GM18519 (cell line): ENCODE measurements around the gene TP53AIP1.
A peak's percentile ranks its signal among the peaks of the same experiment; 100 is the strongest.

Experiments
- ATAC-seq: cut with Tn5 transposase; IDR thresholded peaks from one replicate; pipeline ENCODE4 v1.9.1; 2021; ENCODE audit warnings: mild to moderate bottlenecking, moderate library complexity; ENCODE audit not compliant: unreplicated experiment, low FRiP score

The TP53AIP1 gene, protein sequence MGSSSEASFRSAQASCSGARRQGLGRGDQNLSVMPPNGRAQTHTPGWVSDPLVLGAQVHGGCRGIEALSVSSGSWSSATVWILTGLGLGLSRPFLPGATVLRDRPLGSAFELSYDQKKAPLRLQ

DNA sequence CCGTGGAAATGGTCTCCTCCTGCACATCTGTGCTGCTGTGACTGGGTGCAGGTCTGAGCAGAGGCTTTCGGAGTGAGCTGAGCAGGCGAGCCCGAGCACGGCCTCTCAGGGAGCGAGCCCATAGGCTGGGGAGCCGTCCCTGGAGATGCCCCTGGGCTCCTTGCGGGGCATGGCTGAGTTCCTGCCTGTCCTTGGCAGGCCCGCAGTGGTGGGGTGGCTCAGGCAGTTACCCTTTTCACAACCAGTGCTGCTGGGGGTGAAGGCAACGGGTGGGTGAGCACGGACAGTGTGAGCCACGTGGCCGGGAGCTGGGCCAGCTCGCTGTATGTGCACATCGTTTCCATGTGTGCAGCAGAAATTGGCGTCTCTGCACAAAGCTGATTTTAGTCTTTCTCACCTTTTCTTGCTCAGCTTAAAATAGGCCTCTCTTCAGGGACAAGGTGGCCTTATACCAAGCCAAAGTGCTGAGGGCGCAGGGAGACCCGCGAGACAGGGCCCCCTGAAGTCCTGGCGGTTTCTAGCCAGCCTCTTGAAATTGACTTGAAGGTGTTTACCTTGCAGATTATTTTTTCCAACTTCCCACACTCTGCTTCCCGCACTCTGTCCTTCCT lies at the start of gene TP53AIP1:
TP53AIP1 (minus strand) TSS at position 55 of the 611 bp plus-strand sequence. CDS start 5,053 bp downstream, outside the sequence.
- no peak for ATAC-seq

DNA sequence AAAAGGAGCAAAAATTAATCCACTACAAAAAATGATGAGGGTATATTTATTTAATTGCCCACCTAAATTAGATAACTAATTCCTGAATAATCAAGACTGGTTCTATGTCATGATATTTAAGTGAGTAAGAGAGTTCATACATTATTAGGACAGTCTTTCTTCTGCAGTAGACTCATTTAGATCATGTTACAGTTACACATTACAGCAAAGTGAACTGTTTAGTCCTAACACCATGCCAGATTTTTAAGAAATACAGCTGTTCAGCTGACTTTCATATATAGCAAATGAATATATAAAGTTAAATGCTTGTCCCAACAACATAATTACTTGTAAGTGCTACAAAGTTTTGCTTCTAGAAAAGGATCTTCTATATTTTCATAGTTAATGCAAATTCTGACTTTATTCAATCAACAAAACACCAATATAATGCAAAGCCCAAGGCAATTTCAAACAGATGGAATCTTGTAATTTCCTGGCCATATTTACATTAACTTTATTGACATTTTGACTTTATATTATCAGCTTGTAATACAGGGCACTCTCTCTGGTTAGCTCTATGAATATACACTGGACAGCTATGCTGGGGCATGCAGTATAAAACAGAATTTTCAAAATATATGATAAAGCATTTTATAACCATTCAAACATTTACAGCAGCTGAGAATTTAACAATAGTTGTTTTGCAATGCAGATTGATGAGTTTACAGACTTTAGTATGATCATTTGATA lies 45.7 kb upstream of the TP53AIP1 start:
- ATAC-seq = no peak

DNA sequence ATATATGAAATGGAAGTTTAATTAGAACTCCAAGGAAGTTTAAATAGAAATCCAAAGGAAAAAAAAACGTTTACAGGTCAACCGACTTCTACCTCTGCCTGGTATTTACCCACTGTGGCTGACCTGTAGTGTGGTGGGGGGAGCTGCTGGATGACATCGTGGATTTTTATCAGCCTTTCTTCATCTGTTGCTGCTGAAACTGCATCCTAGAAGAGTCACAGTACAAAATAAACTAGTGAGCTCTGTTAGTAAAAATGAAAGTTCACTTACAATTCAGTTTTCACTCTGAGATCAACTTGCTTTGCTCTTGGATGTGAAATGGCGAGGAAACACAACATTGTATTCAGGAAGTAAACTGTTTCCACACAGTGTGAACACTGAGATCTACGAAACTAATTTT lies 43.2 kb upstream of the TP53AIP1 start:
- no peak for ATAC-seq

DNA sequence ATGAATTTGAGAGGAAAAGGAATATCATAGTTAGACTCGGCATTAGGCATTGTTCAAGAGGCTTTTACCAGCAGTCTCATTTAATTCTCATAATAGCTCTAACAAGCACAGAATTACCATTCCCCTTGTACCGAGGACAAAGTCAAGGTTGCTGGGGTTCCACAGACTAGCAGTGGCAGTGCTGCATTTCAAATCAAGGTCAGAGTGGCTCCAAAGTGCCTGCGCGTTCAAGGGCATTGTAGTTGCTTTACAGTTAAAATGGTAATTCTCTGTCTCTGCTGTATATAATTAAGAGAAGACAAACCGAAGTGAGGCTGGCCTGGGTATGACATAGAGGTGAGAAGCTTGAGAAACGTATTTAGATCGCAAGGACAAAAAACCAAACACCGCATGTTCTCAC lies 40.4 kb upstream of the TP53AIP1 start:
- ATAC-seq = no peak

DNA sequence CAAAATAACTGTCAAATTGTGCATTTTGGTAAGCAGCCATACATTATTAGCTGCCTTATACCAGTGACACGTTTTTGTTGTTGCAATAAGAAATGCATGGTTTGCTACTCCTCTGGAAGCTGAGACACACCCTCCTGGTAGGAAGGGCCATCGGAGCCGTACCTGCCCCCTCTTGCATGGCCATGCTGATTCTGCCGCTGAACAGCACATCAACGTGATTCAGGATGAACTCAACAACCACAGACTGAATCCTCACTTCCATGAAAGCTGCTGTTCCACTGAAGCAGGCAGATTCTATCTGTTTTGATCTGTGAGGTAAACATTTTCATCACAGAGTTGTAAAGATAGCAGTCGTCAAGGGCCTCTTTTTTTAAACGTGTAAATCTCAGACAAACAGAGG lies 38.6 kb upstream of the TP53AIP1 start:
- no peak for ATAC-seq

DNA sequence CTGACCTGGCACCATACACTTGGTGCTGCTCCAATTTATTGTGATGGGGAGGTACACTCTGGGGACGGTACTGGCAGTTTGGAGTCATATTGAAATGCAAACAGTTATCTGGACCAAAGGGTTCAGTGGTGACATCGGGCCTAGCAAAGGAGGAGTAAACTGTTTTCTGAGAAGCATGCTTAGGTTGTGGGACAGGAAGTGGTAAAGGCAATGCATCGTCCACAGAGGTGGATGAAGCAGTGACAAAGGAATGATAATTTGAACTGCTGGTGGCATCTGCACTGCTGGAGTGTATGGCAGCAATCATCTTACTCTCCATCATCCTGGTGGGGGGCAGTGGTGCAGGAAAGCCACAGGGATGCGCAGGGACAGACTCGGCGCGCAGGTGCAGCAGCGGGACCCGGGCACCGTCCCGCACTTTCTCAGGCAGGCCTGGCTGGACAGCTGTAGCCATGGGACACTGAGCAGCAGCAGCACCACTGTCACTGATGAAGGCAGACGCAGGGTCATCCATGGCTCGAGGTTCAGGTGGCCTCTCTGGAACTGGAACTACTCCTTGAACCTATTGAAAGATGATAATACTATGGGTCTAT lies 28.0 kb upstream of the TP53AIP1 start:
- no peak for ATAC-seq

DNA sequence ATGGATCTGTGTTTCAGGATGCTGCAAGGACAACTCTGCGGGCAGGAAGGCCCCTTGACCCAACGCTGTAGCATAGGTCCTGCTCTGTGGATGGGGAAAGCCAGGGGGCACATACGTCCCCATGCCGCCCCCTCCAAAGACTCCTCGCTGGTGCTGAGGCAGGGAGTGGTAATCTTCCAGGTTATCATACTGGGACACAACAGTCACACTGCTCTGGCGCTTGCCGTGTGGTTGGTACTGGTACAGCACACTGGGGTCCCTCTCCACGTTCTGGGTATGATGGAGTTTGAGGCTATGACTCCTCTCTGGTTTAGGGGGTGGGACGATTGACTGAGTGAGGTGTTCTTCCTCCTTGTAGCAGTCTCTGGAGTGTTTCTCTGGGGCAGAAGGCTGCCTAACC lies 26.2 kb upstream of the TP53AIP1 start:
- ATAC-seq = no peak

DNA sequence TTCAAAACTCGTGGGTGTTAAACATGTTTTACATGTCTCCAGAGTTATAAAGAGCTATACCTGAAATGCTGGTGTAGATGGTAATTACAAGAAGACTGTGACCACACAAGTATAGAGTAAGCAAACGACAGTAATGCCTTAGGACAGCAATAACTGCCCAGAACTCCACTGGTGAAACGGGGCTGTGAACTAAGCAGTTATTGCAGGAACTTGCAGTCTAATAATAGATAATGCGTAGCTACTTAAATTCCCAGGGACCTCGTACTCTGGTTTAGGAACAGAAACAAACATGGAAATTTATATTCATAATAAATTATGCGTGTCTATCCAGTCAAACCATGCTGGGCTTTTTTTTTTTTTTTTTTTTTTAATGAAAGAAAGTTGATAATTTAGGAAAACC lies 24.9 kb upstream of the TP53AIP1 start:
- ATAC-seq = no peak

DNA sequence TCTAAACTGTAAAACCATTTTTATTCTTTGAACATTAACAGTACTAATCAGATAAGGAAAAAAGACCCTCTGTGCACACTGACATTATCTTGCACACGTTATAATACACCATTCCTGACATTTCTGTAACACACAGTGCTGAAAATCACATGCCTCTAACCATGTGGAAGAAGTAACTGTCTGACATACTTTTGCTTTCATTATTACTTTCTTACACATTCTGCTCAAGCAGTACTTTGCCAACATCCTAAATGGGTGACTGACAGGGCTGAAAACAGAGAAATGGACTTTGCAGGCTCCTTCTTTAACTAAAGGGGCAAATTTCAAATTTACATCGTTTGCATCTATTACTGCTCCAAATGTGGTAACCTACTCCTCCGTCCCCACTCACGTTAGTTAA lies 22.8 kb upstream of the TP53AIP1 start:
- ATAC-seq = peak; percentile 98

DNA sequence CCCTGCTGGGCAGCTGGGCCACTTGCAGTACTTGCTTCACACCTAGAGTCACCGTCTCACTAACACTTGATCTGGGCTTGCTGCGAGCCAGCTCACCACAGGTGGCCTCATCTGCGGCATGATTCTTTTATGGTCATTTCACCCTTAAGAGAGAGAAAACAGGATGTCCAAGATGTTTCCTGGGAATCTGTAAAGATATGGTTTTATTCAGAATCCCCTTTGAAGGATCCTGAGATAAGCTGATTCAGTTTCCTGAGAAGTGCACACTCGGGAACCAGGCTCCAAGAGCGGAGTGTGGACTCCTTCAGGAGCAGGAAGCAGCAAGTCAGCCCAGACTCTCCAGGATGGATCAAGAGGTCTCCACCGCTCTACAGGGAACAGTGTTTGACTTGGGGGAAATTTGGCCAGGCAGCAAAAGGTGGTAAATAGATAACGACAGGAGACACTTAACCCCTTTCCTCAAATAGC lies 21.8 kb upstream of the TP53AIP1 start:
- ATAC-seq = no peak

DNA sequence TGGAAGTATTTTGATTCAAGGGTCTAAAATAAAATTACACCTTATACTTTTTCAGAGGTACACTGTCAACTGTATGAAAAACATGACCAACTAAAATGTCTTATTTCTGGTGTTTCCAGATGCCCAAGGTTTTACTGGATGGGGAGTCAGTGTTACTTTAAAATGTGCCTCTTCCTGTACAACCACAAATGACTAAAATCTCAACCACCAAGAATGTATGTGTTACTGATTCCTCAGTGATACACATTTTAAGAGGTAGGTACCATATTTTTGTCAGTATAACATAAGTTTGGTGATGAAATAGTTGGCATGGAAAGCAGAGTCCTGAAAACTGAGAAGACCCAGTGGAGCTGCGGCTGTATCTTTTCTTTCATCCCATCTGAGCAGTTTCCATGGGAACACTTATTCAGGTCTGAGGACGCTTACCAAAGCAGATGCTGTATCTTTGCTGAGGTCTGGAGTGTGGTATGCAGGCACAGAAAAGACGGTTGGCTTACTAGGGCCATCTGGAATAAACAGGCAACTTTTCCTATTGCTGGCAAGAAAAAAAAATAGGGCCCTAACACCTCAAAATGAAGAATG lies 21.2 kb upstream of the TP53AIP1 start:
- no peak for ATAC-seq

DNA sequence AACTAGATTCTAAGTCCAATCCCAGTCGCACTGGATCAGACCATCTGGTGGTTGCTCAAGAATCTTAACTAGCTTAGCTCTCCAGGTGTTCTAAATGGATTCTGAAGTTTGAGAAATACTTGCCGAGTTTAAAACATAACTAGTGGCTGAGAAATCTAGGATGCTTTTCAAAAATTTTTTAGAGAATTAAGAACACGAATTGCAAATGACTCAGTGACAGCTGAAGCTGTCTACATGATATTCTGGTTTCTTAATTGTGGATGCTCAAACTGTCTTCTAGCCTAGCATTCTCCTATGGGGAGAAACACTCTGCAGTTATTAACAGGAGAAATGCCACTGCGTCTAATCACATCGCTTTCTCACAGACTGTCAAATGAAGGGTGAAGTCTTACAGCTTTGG lies 20.2 kb upstream of the TP53AIP1 start:
- ATAC-seq = no peak

DNA sequence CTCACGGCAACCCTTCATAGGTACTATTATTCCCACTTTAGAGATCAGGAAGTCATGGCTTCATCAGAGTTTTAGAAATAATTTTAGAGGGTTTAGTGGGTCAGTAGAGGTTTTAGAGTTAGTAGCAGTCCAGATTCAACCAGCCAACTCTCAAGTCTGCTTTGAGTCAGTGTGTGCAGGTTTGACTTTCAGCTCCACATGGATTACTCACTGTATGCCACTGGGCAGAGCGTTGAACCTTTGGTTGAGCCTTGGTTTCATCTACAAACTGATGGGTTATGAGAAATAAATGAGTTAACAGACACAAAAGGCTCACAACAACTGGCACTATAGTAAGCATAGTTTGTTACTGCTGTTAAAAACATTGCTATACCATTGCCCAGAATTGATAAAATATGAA lies 19.0 kb upstream of the TP53AIP1 start:
- ATAC-seq = no peak

DNA sequence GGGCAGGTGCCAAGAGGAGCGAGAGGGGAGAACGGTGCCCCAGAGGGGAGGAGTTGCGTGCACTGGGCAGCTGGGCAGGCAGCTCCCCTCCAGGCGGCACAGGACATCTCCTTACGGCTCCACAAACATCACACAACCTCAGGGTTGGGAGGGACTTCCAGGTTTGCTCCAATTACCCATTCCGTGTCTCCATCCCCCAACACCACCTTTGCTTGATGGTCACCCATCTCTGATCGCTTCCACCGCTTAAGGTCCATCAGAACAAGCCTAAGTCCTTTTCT lies 14.5 kb upstream of the TP53AIP1 start:
- ATAC-seq = no peak

DNA sequence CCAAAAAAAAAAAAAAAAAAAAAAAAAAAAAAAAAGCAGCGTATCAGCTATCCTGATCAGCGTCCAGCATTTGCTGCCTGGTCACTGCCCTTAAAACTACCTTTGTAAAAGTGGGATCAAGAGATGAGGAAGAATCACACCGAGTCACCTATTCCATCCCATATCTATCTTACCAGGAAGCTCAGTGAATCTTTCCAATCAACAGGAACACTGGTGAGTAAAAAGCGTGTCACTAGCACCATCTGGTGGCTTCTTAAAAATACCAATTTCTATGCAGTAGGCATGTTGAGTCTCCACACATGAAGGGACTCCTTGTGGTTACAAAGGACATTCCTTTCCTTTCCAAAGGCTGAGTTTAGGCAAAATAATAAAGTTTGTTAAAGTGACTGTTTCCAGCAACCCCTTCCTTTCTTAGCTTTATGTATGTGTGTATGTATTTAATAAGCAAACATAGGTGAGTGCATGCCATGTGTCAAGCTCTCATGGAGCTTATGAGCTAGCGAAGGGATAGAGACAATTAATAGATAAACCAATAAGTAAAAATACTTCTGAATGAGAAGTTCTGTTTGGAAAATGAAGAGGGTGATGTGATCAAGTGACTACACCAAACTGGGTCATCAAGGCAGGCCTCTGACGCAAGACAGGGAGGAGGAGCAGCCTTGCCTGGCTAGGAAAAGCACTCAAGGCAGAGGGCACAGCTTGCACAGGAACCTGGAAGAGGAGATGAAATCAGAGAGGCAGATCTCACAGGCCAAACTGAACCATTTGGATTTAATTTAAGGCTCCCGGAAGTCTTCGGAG lies 13.9 kb upstream of the TP53AIP1 start:
- ATAC-seq = no peak

DNA sequence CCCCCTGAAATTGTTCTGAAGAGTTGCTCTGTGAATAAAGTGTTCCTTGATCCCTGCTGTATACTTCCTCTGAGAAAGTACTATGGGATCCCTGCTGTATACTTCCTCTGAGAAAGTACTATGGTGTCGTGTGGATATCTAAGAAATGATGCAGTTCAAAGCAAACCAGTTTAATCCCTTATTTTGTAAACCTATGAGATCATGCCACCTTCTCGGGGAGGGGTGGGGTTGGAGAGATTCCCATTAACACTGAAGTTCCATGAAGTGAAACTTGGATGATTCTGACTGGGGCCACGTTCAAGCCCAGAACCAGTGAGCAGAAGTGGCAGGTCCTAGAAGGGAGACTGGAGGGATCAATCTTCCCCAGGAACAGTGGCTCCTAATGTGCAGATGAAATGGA lies 13.0 kb upstream of the TP53AIP1 start:
- ATAC-seq = no peak

DNA sequence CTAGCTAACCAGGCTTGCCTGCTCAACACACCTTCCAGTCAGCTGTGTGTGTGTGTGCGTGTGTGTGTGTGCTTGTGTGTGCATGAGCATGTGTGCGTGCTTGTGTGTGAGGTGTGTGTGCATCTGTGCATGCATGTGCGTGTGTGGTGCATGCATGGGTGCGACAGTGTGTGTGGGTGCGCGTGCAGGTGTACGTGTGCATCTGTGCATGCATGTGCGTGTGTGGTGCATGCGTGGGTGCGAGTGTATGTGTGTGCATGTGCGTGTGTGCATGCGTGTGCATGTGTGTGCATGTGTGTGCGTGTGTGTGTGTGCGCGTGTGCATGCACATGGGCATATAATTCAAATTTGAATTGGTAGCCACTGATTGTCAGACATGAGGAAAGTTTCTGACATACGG lies 10.5 kb upstream of the TP53AIP1 start:
- ATAC-seq = no peak

DNA sequence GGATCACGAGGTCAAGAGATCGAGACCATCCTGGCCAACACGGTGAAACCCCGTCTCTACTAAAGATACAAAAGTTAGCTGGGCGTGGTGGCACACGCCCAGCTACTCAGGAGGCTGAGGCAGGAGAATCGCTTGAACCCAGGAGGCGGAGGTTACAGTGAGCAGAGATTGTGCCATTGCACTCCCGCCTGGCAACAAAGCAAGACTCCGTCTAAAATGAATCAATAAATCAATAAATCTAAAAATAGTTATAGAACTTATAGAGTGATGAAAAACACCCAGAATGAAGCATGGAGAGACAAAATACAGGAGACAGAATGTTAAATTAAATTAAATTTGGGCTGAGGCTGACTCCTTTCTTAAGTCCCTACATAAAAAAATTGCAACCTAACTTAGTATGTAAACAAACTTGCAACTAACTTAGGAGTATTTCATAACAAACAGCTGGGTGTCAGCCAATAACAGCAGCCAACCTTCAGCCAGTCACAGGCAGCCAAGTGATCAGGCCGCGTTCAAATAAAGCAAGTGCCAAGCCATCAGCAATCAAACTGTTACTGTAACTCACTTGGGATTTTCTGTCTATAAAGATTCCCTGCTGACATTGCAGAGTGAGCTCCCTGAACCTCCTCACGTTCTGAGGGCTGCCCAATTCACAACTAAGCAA lies 7.3 kb upstream of the TP53AIP1 start:
- ATAC-seq = no peak

DNA sequence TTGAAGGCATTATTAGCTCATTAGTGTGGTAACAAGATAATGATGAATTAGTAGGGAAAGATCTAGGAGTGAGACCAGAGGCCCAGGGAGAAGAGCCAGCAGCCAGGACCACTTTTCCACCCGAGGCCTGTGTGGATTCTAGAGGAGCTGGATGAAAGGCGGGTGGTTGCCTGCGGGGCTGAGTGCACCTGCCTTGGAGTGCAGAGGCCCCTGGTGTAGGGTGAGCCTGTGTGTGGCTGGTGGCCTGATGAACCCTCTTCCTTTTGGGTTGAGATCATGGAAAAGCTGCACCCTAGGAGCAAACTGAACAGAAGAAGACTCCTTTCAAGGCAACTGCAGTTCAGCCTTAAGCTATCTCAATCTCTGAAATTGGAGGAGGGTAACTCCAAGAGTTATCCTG lies 5.9 kb upstream of the TP53AIP1 start:
- ATAC-seq = no peak

DNA sequence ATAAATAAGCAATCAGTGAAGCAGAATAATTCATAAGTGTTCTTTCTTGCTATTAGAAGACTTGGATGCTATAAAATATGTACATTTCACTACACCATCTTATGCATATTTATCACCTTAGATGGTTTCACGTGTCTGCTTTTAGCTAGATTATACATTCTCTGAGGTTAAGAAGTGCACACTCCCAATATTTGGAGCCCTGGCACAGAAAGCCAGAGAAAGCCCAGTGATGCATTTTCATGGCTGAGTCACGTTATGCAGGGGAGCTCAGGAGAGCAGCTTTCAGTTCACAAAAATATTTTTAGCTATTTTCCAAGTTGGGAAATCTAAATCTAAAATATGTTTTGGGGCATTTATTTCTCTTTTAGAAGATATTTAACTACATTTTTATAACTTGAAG lies 5.1 kb upstream of the TP53AIP1 start:
- ATAC-seq = no peak
